Left ventricle myocardium superior (tissue), 1 donor: ENCODE results near the gene GNPAT. TPM values are rescaled to one million over a fixed set of nuclear protein-coding genes. Genes with fewer than 3 reads are reported as not detected.
"Not testable (repeated sequence)": the region's sequence is repeated elsewhere in the genome, so short reads cannot be mapped to it uniquely, and the experiment has no call there.

Experiments
- ATAC-seq: fragments of 200-7000 bp; cut with Tn5 transposase; one replicate; pipeline ENCODE4 v1.9.1; 2020; ENCODE audit warnings: mild to moderate bottlenecking, moderate library complexity
- DNase-seq: peaks from one replicate; pipeline ENCODE4 v3.0.0-alpha.2; 2020
- intact Hi-C: fragments of 100-400 bp; cut with micrococcal nuclease; formaldehyde crosslinking; loops from one replicate; pipeline ENCODE4 v1.11.0; 2022
- total RNA-seq: library from RNA; stranded (reverse); fragmentation: NEBNext Ultra II Directional; extraction: Animal tissue kit (Norgen Biotek cat#: 25700); gene quantifications from one replicate; pipeline ENCODE4 v1.2.1, GENCODE V29; 2021
- donor health status: DM: no; HTN: yes; CAD: no; lungs with severe emphysema.

The GNPAT gene
- total RNA-seq, 1 donor from 2014 or later, result 62.2 TPM

DNA sequence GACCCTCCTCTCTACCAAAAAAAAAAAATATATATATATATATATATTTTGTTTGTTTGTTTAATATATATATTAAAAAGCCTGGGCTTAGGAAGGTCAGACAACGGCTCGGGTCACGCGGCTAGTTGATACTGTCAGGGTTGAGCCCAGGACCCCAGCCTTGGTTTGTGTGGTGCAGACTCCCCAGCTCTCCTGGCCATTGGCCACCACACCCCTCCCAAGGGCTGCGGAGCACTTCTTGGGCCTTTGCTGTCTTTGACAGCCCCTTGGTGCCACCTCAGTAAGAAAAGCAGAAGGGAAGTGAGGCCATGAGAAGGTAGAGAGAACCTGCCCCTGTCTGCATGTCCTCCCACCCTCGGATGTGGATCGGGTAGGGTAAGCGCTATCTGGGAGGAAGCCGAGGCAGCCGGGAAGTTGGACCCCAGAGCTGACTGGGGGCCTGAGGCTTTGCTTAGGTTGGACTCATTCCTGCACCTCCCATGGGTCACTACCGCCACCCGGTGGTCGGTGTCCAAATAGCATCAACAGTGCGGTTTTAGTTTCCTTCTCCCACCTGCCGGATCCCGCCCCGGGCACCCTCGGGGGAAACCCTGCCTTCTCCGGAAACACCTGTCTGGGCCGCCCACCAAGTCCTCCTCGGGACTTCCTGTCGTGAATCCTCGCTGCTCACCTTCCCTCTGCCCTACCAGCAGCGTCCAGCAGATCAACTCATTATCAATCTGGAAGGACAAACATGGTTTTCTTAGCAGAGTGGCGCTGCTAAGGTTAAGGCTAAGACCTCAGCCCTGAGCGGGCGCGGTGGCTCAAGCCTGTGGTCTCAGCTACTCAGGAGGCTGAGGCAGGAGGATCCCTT, 29.8 kb upstream of the GNPAT start:
- peak; percentile 81 for DNase-seq
- intact Hi-C loops, result loop anchor here (10.0 kb wide), 1 partner anchor 296 kb away; no protein-coding TSS in a partner anchor

DNA sequence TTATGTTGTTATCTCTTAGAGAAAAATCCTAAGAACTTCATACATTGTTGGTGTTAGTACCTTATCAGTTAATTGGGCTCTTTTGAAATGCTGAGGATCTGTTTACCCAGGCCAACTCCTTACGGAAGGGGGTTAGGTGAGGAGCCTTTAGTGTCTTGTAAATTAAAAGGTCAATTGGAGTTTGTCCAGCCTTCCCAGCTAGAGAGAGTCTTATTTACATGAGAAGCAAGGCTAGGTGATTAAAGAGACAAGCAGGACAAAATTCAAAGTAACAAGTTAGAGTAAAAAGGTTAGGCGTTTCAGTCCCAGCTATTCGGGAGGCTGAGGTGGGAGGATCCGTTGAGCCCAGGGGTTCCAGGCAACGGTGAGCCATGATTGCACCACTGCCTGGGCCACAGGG, 28.7 kb upstream of the GNPAT start:
- not testable (repeated sequence) for DNase-seq, ATAC-seq
- intact Hi-C loops, result loop anchor here (10.0 kb wide), 1 partner anchor 298 kb away; no protein-coding TSS in a partner anchor

More for the DNA sequence above, 29.8 kb upstream of the GNPAT start:
- ATAC-seq, result peak; percentile 85

DNA sequence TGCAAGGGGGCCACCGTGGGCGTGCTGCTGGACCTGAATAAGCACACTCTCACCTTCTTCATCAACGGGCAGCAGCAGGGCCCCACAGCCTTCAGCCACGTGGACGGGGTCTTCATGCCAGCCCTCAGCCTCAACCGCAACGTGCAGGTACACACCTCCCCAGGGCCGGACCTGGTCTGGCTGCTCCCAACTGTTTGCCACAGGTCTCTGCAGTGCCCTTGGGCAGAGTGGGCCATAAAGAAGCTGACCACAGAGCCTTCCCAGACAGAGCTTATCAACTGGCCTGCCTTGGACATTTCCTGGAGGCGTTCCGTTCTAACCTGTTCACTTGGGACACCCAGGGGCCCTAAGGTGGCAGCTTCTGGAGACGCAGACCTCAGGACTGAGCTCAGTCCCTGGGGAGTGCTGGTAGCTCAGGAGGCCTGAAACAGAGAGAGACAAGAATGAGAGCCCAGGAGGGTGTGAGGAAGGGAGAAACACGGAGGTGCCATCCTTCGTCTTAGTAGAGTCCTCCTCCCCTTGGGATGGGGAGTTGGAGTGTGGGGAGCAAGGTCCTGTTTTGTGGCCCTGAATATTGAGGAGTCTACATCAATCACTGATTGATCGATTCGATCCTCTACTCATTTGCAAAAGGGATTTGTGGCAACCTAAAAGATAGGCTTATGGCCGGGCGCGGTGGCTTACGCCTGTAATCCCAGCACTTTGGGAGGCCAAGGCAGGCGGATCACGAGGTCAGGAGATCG, 27.0 kb upstream of the GNPAT start:
- ATAC-seq (no peak), DNase-seq (no peak)
- intact Hi-C loops, result loop anchor here (10.0 kb wide), 1 partner anchor 299 kb away; no protein-coding TSS in a partner anchor

DNA sequence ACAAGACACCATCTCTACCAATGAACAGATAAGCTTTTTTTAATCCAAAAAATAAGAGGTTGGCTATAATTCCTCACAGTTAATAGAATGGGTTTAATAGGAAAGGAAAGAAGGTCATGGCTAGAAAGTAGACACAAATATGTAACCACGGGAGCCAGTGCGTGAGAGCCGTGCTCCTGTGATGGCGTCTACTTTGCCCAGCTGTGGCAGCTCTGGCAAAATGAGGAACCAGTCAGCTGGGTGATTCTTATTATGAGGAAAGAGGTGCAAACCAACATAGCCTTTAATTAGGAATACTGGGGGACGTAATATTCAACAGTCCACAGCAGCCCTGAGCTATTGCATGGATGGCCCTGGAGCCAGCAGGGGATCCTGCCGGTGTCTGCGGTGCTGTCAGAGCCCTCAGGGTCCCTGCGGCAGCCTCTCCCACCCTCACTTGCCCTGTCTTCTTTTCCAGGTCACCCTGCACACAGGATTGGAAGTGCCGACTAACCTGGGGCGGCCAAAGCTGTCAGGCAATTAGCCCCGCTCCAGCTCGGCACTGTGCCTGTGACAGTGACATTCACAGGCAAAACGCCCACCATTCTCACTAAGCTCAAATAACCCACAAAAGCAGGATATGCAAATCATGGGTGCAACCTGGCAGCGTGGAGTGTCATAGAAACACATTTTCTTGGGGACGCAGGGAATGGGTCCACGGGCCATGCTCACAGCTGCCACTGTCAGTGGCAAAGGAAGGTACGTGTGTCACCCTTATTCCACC, 25.9 kb upstream of the GNPAT start:
- ATAC-seq, result no peak
- no peak for DNase-seq
- intact Hi-C loops, result loop anchor here (10.0 kb wide), 1 partner anchor 300 kb away; no protein-coding TSS in a partner anchor

DNA sequence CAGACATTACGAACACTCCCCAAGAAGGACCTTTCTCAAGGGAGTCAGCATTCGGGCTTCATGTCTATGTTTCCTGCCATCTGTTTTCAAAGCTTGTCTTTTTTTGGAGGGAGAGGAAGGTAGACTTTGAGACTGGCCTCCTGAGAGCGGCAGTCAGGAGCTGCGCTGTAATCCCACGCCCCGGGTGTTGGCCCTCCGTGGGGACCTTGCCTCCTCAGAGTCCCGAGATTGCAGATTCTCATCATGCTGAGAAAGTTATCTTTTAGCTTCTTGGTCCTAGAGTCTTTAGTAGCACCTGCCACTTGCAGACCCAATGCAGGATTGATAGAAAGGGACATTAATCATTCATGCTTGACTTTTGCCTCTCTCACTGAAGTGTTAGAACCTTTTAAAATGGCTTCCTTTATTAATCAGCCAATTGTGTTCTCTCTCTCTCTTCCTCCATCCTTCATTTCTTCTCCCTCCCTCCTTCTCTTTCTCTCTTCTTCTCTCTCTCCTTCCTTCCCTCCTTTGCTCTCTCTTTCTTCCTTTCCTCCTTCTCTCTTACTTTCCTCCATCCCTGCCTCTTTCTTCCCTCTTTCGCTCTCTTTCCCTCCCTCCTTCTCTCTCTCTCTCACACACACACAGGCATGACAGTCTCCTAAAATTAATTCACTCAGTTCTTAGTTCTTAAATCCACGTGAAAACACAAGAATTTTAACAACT, 25.2 kb upstream of the GNPAT start:
- DNase-seq (no peak), ATAC-seq (no peak)
- intact Hi-C loops, result loop anchor here (10.0 kb wide), 1 partner anchor 301 kb away; no protein-coding TSS in a partner anchor

DNA sequence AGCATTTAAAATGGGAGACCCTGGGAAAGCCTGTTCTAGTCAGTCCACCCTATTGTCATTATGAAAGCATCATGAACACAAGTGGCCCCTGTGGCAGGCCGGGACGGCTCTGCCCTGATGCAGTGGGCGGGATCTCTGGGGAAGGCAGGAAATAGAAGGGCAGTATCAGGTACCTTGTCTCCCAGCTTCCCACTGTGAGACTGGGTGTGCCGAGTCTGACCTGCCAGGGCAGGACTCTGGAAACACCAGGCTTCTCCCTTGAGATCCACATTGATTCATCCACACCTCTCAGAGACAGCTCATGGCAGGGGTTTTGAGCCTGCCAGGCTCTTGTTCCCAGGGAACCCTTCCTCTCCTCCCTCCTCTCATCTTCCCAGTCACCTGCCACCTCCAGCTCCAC, 24.5 kb upstream of the GNPAT start:
- intact Hi-C loops, result loop anchor here (10.0 kb wide), 1 partner anchor 302 kb away; no protein-coding TSS in a partner anchor
- no peak for ATAC-seq
- no peak for DNase-seq

DNA sequence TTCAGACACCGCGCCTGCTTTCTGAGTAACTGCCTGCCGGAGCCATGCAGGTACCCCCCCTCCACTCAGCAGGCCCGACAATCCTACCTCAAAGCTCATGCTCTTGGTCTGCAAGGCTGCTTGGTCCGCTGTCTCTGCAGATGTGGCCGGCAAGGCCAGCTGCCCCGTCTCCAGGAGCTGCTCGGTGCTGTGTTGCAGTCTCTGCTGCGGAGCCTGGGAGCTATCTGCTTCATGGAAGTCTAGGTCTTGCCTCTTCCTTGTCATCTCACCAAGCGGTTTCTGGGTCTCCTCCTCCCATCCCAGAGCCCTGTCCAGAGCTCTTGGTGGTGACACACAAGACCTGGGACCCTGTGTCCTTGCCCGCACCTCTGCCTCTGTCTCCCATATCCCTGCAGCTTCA, 24.0 kb upstream of the GNPAT start:
- DNase-seq (no peak), ATAC-seq (no peak)
- intact Hi-C loops, result loop anchor here (10.0 kb wide), 1 partner anchor 302 kb away; no protein-coding TSS in a partner anchor

DNA sequence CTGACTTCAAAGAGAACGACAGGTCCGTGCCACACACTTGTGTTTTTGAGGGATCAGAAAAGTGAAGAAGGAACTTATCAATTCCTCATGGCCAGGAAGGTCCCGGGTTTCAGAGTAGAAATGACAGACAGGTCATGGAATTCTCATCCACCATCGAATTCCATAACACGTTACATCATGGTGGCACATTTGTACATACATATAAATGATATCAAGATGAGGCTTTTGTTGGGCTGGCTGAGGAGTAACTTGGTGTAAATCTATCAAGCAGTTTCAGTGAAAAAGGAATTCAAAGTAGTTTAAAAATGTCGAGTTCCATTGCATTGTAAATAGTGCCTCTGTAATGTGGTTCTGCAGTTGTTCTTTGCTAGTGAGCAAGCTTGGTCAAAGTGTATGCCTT, 22.9 kb upstream of the GNPAT start:
- DNase-seq, result no peak
- intact Hi-C loops, result loop anchor here (10.0 kb wide), 1 partner anchor 303 kb away; no protein-coding TSS in a partner anchor
- no peak for ATAC-seq

DNA sequence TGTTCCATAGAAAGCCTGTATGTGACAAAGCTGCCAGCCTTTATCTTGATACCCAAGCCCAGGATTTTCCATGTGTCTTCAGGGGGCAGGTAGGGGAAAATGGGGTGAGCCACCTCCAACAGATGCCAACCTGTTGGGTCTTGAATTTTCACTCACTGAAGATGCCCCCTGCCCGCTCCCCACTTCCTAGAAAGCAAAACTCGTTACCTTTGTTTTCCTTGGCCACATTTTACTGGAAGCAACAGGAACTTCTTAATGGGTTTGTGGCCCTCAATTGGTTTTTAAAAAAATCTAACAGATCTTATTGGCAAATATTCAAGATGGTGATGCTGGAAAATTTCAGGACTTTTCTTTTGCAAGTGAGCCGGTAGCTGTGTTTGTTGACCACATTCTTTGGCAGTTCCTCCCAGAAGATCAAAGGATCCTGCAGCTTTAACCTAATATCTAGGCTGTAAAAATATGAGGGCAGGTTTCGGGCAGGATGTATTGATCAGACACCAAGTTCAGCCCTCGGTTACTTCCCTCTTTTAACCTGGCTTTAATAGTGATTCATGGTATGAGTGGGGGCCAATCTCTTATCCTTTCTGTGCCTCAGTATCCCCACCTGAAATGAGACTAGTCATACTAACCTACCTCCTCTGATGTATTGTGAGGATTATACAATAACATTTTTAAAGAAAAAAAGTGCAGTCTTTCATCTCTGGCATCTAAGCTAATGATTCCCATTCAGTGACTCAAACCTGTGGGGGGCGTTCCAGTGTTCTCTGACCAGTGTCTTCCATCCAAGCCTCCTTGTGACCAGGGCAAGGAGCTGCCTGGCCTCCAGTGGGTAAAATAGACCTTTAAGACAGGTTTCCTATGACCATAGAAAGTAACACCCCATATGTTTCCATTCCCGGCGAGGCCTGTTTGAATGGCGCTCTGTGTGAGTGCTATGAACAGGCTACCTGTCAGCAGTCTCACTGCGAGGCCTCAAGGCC, 21.3 kb upstream of the GNPAT start:
- DNase-seq (no peak), ATAC-seq (no peak)
- intact Hi-C loops, result loop anchor here (10.0 kb wide), 1 partner anchor 305 kb away; no protein-coding TSS in a partner anchor

DNA sequence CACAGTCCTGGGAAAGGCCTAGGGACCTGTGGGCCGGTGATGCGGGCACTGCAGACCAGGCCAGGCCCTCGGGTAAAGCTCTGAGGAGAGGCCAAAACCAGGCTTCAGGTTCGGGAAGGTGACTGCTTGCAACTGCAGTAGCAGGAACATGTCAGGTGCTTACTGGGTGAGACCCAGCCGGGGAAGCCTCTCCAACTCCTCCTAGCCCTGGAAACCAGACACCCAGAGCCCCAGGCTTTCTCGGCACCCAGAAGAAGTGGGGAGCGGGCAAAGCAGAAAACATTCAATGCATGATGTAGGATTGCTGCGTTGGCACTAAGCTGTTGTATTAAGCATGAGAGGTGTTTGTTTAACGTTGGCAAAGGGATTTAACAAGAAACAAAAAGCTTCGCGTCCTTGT, 20.2 kb upstream of the GNPAT start:
- intact Hi-C loops, result no loop called here
- DNase-seq, result no peak
- ATAC-seq, result no peak

DNA sequence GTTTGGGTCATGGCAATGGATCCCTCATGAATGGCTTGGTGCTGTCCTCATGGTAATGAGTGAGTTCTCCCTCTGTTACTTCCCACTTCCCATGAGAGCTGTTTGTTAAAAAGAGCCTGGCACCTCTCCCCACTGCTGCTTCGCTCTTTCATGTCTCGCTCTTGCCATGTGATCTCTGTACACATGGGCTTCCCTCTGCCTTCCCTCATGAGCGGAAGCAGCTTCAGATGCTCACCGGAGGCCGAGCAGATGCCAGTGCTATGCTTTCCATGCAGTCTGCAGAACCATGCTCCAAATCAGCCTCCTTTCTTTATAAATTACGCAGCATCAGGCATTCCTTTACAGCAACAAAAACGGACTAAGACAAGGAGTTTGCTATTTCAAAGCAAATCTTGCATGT, 14.9 kb upstream of the GNPAT start:
- DNase-seq (no peak), ATAC-seq (no peak)
- intact Hi-C loops, result no loop called here

DNA sequence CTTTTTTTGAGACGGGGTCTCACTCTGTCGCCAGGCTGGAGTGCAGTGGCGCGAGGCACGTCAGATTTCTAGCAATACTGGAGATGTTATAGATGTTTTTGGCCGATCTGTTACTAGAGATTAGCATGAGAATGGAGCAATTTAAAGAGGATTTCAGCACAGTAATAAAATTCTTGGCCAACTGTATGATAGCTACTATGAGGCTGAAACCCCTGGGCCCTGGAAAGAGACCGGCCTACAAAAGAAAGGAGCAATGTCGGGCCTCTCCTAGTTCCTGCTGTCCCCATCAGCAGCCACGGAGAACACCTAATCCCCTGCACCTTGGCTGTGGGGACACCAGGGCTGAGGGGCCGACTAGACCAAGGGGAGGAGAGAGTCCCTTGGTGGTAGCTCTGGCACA, 9.5 kb upstream of the GNPAT start:
- intact Hi-C loops, result no loop called here
- ATAC-seq, result no peak
- no peak for DNase-seq

DNA sequence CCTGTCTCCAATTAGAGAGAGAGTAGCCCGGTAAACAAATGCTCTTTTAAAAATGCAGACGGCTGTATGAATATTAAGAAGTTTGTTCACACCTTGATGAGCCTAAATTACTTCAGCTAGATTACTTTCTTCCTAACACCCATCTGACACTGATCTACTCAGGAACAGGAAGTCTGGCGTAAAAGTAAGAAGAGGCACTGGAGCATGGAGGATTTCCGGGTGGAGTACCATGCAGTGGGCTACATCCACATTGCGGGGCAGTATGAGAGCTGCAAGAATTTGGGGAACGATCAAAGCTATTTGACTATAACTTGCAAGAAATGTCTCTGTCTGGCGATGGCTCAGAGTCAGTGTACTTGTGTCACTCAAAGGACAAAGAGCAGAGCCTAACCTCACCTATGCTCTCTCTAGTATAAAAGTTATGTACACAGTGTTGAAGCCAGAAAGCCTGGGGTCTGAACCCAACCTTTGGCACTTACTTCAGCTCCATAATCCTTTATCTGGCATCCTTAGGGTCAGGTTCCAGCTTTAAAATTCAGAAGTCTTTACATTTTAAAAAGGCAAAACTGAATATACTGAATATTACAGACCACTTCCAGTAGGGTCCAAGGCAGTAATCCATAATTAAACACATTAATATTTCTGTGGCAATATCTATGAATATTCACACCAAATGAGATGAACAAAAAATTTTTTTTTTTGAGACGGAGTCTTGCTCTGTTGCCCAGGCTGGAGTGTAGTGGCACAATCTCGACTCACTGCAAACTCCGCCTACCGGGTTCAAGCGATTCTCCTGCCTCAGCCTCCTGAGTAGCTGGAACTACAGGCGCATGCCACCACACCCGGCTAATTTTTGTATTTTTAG, 7.9 kb upstream of the GNPAT start:
- ATAC-seq (no peak), DNase-seq (no peak)
- intact Hi-C loops, result no loop called here

DNA sequence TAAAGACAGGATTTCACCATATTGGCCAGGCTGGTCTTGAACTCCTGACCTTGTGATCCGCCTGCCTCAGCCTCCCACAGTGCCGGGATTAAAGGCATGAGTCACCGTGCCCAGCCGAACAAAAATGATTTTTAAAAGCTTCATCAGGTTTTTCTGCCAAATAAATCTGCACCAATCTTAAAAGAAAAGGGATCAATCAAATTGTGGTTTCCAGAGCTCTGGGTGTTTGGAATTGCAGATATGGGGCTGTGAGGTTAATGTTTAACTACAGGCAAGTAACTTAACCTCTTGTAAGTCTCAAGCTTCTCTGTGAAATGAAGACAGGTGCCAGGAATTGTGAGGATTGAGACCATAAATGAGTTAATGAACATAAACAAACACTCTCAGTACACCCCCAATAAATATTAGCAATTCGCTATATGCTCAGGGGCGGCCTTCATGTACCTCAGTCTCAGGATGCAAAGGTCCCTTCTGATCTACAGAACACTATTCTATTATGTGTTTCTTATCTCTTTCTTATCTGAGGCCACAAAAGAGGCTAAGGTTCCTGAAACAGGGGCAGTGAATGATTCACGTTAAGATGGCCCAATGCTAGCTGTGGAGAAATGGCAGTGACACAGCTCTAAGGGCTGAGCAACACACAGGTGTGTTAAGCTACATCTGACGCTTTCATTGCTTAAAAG, 7.1 kb upstream of the GNPAT start:
- DNase-seq (no peak), ATAC-seq (no peak)
- intact Hi-C loops, result no loop called here

DNA sequence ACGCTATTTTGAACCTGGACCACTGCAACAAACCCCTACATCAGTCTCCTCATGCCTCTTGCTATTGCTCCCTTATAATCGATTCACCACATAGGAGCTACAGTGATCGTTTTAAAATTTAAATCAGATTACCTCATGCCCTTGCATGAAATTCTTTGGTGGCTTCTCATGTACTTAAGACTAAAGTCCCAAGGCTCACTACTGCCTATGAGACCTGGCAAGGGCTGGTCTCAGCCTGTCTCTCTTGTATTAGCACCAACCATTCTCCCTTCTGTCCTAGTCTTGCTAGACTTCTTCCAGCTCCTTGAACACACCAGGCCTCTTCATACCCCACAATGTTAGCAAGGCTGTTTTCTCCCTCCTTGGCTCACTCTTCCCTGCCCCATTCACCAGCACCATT, 6.5 kb upstream of the GNPAT start:
- DNase-seq, result no peak
- intact Hi-C loops, result no loop called here
- ATAC-seq, result no peak
